ENCODE results near the gene PHLDA2. TPM values are rescaled to one million over a fixed set of nuclear protein-coding genes. Genes with fewer than 3 reads are reported as not detected.

PHLDA2 gene
- polyA plus RNA-seq, 3 donors = 5.5 to 19.7 (median 6.7) TPM

- H3K27ac ChIP-seq (ENCODE audit: low read depth, low read length) = no peak overlapping the region
- WGBS, 3 donors = 70 to 76% (median 71%) methylated on average over 21 of the region's 21 CpGs
These were observed 24.8 kb downstream of the PHLDA2 start for GRCh38 chr11:2904153-2905052.

GRCh38 chr11:2903672-2904011 lies 25.6 kb downstream of the PHLDA2 start:
- no peak overlapping the region for H3K27ac ChIP-seq (ENCODE audit: low read depth, low read length)
- WGBS, 3 donors = 69 to 93% (median 83%) methylated on average over 7 of the region's 7 CpGs

- no peak overlapping the region for H3K27ac ChIP-seq (ENCODE audit: low read depth, low read length)
- 69 to 81% (median 78%) methylated on average over 23 of the region's 23 CpGs for WGBS, 3 donors
These were observed 26.2 kb downstream of the PHLDA2 start for GRCh38 chr11:2902784-2903671.

- WGBS, 3 donors = 5 to 6% (median 6%) methylated on average over 54 to 58 of the region's 58 CpGs
- no peak overlapping the region for H3K27ac ChIP-seq (ENCODE audit: low read depth, low read length)
These were observed 27.1 kb downstream of the PHLDA2 start for GRCh38 chr11:2901854-2902783.

GRCh38 chr11:2901196-2901796 lies 27.9 kb downstream of the PHLDA2 start:
- 75 to 90% (median 89%) methylated on average over 16 of the region's 16 CpGs for WGBS, 3 donors
- H3K27ac ChIP-seq (ENCODE audit: low read depth, low read length) = no peak overlapping the region

GRCh38 chr11:2899080-2899783 lies 30.0 kb downstream of the PHLDA2 start:
- H3K27ac ChIP-seq (ENCODE audit: low read depth, low read length) = no peak overlapping the region
- 47 to 66% (median 54%) methylated on average over 13 of the region's 13 CpGs for WGBS, 3 donors

- WGBS, 3 donors = 50 to 76% (median 52%) methylated on average over 12 of the region's 12 CpGs
- H3K27ac ChIP-seq (ENCODE audit: low read depth, low read length) = no peak overlapping the region
These were observed 30.7 kb downstream of the PHLDA2 start for GRCh38 chr11:2898366-2899079.

GRCh38 chr11:2897048-2897447 lies 32.2 kb downstream of the PHLDA2 start:
- H3K27ac ChIP-seq (ENCODE audit: low read depth, low read length) = no peak overlapping the region
- 90 to 94% (median 92%) methylated on average over 6 of the region's 6 CpGs for WGBS, 3 donors

- 79 to 87% (median 80%) methylated on average over 9 of the region's 9 CpGs for WGBS, 3 donors
- H3K27ac ChIP-seq (ENCODE audit: low read depth, low read length) = no peak overlapping the region
These were observed 33.2 kb downstream of the PHLDA2 start for GRCh38 chr11:2896047-2896446.

- 88 to 96% (median 92%) methylated on average over 4 of the region's 4 CpGs for WGBS, 3 donors
- no peak overlapping the region for H3K27ac ChIP-seq (ENCODE audit: low read depth, low read length)
These were observed 35.3 kb downstream of the PHLDA2 start for GRCh38 chr11:2893935-2894334.

- no peak overlapping the region for H3K27ac ChIP-seq (ENCODE audit: low read depth, low read length)
- WGBS, 3 donors = 49 to 59% (median 53%) methylated on average over 4 of the region's 4 CpGs
These were observed 36.2 kb downstream of the PHLDA2 start for GRCh38 chr11:2892967-2893528.

- 1 to 11% (median 3%) methylated on average over 25 to 34 of the region's 34 CpGs for WGBS, 3 donors
- H3K27ac ChIP-seq (ENCODE audit: low read depth, low read length) = no peak overlapping the region
These were observed 36.8 kb downstream of the PHLDA2 start for GRCh38 chr11:2892215-2892966.

GRCh38 chr11:2891326-2892214 lies 37.6 kb downstream of the PHLDA2 start:
- H3K27ac ChIP-seq (ENCODE audit: low read depth, low read length) = no peak overlapping the region
- WGBS, 3 donors = 36 to 47% (median 39%) methylated on average over 16 to 17 of the region's 17 CpGs

GRCh38 chr11:2890466-2891294 lies 38.5 kb downstream of the PHLDA2 start:
- WGBS, 3 donors = 48 to 58% (median 56%) methylated on average over 25 to 28 of the region's 28 CpGs
- no peak overlapping the region for H3K27ac ChIP-seq (ENCODE audit: low read depth, low read length)
